Measurements from ENCODE around the gene RGPD8.
"Not testable (repeated sequence)": the region's sequence is repeated elsewhere in the genome, so short reads cannot be mapped to it uniquely, and the experiment has no call there.

- peak; percentile 27 for TF ChIP-seq POLR2A (IDR thresholded peaks at IDR 0.05; ENCODE audit: low read length)
- TF ChIP-seq GATA1 (IDR thresholded peaks at IDR 0.05; ENCODE audit: low read depth, low read length) = not testable (repeated sequence)
Observed at GRCh38 chr2:112433480-112433879, at the start of gene RGPD8.

Data from erythroblast (primary cell).